ENCODE data around the gene SHROOM3. TPM values are rescaled to one million over a fixed set of nuclear protein-coding genes. Genes with fewer than 3 reads are reported as not detected.

The SHROOM3 gene
- total and polyA plus RNA-seq, 2 donors (not counting 3 experiments of a cell fraction or from before 2014, with no cell fraction given) = 2.7 to 6.7 TPM

DNA sequence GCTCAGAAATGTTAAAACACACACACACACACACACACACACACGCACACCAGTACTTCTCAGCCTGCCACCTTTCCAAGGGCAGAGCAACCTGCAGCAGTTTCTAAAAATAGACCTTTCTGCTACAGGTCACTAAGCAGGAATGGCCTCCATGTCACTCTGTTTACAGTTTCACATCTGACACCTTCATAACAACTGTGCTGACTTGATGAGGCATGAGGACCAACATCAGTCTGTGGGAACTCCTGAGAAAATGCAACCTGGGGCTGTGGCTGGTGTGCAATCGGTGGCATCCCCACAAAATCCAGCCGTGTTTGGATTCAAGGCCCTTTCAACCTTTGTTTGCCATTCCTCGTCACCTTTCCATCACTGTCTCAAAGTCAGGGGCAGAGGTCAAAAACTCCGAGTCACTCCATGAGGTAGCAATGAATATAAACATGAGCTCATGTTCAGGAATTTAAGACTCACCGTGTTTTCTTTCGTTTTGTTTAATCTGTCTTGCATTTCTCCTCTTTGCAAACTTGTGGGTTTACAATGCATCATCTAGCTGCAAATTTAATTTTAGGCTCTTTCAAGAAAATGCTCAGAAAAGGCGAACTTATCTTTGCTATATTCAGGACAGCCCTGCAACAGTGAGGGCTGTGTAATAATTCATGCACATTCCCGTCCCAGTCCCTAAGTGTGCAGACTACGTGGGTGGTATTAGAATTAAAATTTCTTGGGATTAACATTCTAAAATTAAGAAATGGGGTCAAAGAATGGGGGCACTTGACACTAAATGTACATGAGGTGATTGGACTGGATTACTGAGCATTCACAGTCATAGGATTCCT lies 135.3 kb downstream of the SHROOM3 start:
- H3K79me2 ChIP-seq (ENCODE audit: control insufficient read depth, insufficient read depth, low read length) = no peaks in the 10 kb centered on the region
- no peak for DNase-seq (ENCODE audit: low read depth, low spot score)
- H3K4me1 ChIP-seq (ENCODE audit: control insufficient read depth, extremely low read depth, insufficient read depth, low read length) = no peaks in the 10 kb centered on the region
- H3K27ac ChIP-seq (ENCODE audit: insufficient read depth, low read depth, low read length) = no peak overlapping the region
- H3K9me1 ChIP-seq (replicated peaks; ENCODE audit: control insufficient read depth, extremely low read depth, insufficient read depth, low read length) = no peaks in the 10 kb centered on the region
- no peak overlapping the region for H3K4me3 ChIP-seq (replicated peaks in 1 of 3; ENCODE audit: insufficient read depth in 1 of 3, low read depth in 1 of 3, low read length in 3 of 3)
- H2AFZ ChIP-seq (ENCODE audit: low read depth, low read length) = no peak overlapping the region
- no peaks in the 10 kb centered on the region for H3K36me3 ChIP-seq (ENCODE audit: control insufficient read depth in 2 of 2, extremely low read depth in 1 of 2, insufficient read depth in 2 of 2, low read length in 2 of 2)
- H3K9me3 ChIP-seq (replicated peaks; ENCODE audit: control insufficient read depth, insufficient read depth, low read length) = no peaks in the 10 kb centered on the region
- TF ChIP-seq GATA2 (IDR thresholded peaks at IDR 0.05; ENCODE audit: insufficient read depth, insufficient read length, low read depth, low read length) = no peak
- TF ChIP-seq, protein P1, sequence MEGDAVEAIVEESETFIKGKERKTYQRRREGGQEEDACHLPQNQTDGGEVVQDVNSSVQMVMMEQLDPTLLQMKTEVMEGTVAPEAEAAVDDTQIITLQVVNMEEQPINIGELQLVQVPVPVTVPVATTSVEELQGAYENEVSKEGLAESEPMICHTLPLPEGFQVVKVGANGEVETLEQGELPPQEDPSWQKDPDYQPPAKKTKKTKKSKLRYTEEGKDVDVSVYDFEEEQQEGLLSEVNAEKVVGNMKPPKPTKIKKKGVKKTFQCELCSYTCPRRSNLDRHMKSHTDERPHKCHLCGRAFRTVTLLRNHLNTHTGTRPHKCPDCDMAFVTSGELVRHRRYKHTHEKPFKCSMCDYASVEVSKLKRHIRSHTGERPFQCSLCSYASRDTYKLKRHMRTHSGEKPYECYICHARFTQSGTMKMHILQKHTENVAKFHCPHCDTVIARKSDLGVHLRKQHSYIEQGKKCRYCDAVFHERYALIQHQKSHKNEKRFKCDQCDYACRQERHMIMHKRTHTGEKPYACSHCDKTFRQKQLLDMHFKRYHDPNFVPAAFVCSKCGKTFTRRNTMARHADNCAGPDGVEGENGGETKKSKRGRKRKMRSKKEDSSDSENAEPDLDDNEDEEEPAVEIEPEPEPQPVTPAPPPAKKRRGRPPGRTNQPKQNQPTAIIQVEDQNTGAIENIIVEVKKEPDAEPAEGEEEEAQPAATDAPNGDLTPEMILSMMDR (IDR thresholded peaks at IDR 0.05; ENCODE audit: extremely low read depth in 1 of 2, insufficient read depth in 1 of 2, low read depth in 1 of 2, low read length in 2 of 2) = no peak
- TF ChIP-seq POLR2A (IDR thresholded peaks at IDR 0.05; ENCODE audit: low read depth, low read length) = no peak
- TF ChIP-seq, protein P2, sequence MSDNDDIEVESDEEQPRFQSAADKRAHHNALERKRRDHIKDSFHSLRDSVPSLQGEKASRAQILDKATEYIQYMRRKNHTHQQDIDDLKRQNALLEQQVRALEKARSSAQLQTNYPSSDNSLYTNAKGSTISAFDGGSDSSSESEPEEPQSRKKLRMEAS (IDR thresholded peaks at IDR 0.05; ENCODE audit: insufficient read depth, insufficient read length) = no peak
- TF ChIP-seq POLR2AphosphoS5 (IDR thresholded peaks at IDR 0.05; ENCODE audit: insufficient read depth, low read depth, low read length) = no peak
- TF ChIP-seq JUN (IDR thresholded peaks at IDR 0.05; ENCODE audit: borderline replicate concordance, insufficient read depth, insufficient read length, low read depth) = no peak
- TF ChIP-seq EZH2 (IDR thresholded peaks at IDR 0.05; ENCODE audit: borderline replicate concordance, low read depth, low read length, severe bottlenecking) = no peak
- TF ChIP-seq MYC (IDR thresholded peaks at IDR 0.05; ENCODE audit: low read depth, low read length) = no peak
- no peak for TF ChIP-seq FOS (IDR thresholded peaks at IDR 0.05; ENCODE audit: borderline replicate concordance, insufficient read depth, low read length)
- intact Hi-C loops (cut with micrococcal nuclease) = no loop called here
- ChIA-PET POLR2A (no interaction called here), CTCF (interaction anchor here (1.2 kb wide), 1 partner anchor 15 kb away, joined by 3 read pairs; no protein-coding TSS in a partner anchor)
- dilution Hi-C loops (cut with MboI; ENCODE audit: extremely low pct_ligation_motif_present, low sequenced_read_pairs) = no loop called here
- no TSS peak for BruUV-seq (replicated peaks)
- FAIRE-seq = no peak
- no peak overlapping the region for H3K9ac ChIP-seq (replicated peaks; ENCODE audit: extremely low read depth, insufficient read depth, low read length)
- H3K27me3 ChIP-seq (ENCODE audit: control insufficient read depth in 2 of 2, insufficient read depth in 2 of 2, low read length in 2 of 2) = no peaks in the 10 kb centered on the region
- no peaks in the 10 kb centered on the region for H4K20me1 ChIP-seq (replicated peaks; ENCODE audit: control insufficient read depth, extremely low read depth, insufficient read depth, low read length)
- H3K4me2 ChIP-seq (ENCODE audit: insufficient read depth, low read length) = no peak overlapping the region

Data from endothelial cell of umbilical vein (primary cell).